ENCODE data around the gene RHOBTB1. TPM values are rescaled to one million over a fixed set of nuclear protein-coding genes. Genes with fewer than 3 reads are reported as not detected.

RHOBTB1 gene
- total and polyA plus RNA-seq, 2 experiments from 2014 or later: 18.4 to 40.8 TPM

GRCh38 chr10:60989400-60989876, 45.5 kb upstream of the RHOBTB1 start:
- 43% methylated on average over 4 of the region's 4 CpGs for WGBS (ENCODE audit: low lambda C conversion rate, missing lambda C conversion rate)
- peaks cover 10% of the 10 kb centered on the region for H3K4me1 ChIP-seq (ENCODE audit: insufficient read depth)
- H3K9me2 ChIP-seq (replicated peaks; ENCODE audit: insufficient read depth): no peaks in the 10 kb centered on the region
- no peaks in the 10 kb centered on the region for H3K36me3 ChIP-seq (replicated peaks; ENCODE audit: insufficient read depth, low read depth)
- DNase-seq (ENCODE audit: low spot score): peak; percentile 30
- no peak overlapping the region for H3K4me3 ChIP-seq
- no peak overlapping the region for H2AFZ ChIP-seq
- no peak for TF ChIP-seq EZH2 (IDR thresholded peaks at IDR 0.05; ENCODE audit: borderline replicate concordance)
- no peak for TF ChIP-seq EZH2phosphoT487 (IDR thresholded peaks at IDR 0.05; ENCODE audit: low read depth, severe bottlenecking, unreplicated experiment)
- TF ChIP-seq, protein P1, sequence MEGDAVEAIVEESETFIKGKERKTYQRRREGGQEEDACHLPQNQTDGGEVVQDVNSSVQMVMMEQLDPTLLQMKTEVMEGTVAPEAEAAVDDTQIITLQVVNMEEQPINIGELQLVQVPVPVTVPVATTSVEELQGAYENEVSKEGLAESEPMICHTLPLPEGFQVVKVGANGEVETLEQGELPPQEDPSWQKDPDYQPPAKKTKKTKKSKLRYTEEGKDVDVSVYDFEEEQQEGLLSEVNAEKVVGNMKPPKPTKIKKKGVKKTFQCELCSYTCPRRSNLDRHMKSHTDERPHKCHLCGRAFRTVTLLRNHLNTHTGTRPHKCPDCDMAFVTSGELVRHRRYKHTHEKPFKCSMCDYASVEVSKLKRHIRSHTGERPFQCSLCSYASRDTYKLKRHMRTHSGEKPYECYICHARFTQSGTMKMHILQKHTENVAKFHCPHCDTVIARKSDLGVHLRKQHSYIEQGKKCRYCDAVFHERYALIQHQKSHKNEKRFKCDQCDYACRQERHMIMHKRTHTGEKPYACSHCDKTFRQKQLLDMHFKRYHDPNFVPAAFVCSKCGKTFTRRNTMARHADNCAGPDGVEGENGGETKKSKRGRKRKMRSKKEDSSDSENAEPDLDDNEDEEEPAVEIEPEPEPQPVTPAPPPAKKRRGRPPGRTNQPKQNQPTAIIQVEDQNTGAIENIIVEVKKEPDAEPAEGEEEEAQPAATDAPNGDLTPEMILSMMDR (IDR thresholded peaks at IDR 0.05; ENCODE audit: poor library complexity): no peak
- no peaks in the 10 kb centered on the region for H3K79me2 ChIP-seq
- H3K27ac ChIP-seq: peak overlapping the region; percentile 42
- no peaks in the 10 kb centered on the region for H4K20me1 ChIP-seq (ENCODE audit: insufficient read depth, poor library complexity, severe bottlenecking)
- H3K27me3 ChIP-seq: no peaks in the 10 kb centered on the region
- no peaks in the 10 kb centered on the region for H3K9me3 ChIP-seq (ENCODE audit: low read depth)
- no peak overlapping the region for H3K4me2 ChIP-seq

- DNase-seq (ENCODE audit: low spot score): no peak
- H3K27ac ChIP-seq: no peak overlapping the region
- no peaks in the 10 kb centered on the region for H3K9me3 ChIP-seq (ENCODE audit: low read depth)
- H3K4me2 ChIP-seq: no peak overlapping the region
- WGBS (ENCODE audit: low lambda C conversion rate, missing lambda C conversion rate): 71% methylated on average over 3 of the region's 3 CpGs
- no peak overlapping the region for H2AFZ ChIP-seq
- TF ChIP-seq EZH2 (IDR thresholded peaks at IDR 0.05; ENCODE audit: borderline replicate concordance) (no peak), EZH2phosphoT487 (IDR thresholded peaks at IDR 0.05; ENCODE audit: low read depth, severe bottlenecking, unreplicated experiment) (no peak)
- TF ChIP-seq, protein P1 (IDR thresholded peaks at IDR 0.05; ENCODE audit: poor library complexity): no peak
- peaks cover 5% of the 10 kb centered on the region for H3K4me1 ChIP-seq (ENCODE audit: insufficient read depth)
- H3K27me3 ChIP-seq: no peaks in the 10 kb centered on the region
- H3K9me2 ChIP-seq (replicated peaks; ENCODE audit: insufficient read depth): no peaks in the 10 kb centered on the region
- H3K79me2 ChIP-seq: no peaks in the 10 kb centered on the region
- H3K36me3 ChIP-seq (replicated peaks; ENCODE audit: insufficient read depth, low read depth): no peaks in the 10 kb centered on the region
- H3K4me3 ChIP-seq: no peak overlapping the region
- H4K20me1 ChIP-seq (ENCODE audit: insufficient read depth, poor library complexity, severe bottlenecking): no peaks in the 10 kb centered on the region
These were observed 42.8 kb upstream of the RHOBTB1 start for GRCh38 chr10:60986791-60987190.

DNA sequence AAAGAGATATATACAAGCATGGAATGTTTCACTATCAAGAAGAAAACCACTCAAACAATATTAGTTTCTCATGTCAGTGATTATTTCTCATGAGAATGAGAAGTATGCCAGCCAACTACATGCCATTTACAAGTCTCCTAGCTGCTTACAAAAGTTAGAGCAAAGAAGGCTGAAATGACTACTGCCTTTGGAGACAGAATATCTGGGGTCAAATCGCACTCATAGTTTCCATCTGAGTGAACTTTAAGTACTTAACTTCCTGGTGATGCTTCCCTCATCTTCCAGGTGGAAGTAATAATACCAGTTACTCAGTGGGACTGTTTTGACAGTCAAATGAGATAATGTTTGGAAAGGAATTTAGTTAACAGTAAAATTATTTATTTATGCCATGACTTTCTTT, 42.0 kb upstream of the RHOBTB1 start:
- Histone ChIP-seq H3K4me2 (no peak overlapping the region), H3K27me3 (no peaks in the 10 kb centered on the region), H3K4me1 (ENCODE audit: insufficient read depth) (peaks cover 5% of the 10 kb centered on the region), H2AFZ (no peak overlapping the region), H3K9me3 (ENCODE audit: low read depth) (no peaks in the 10 kb centered on the region), H3K27ac (no peak overlapping the region), H3K9me2 (replicated peaks; ENCODE audit: insufficient read depth) (no peaks in the 10 kb centered on the region), H3K36me3 (replicated peaks; ENCODE audit: insufficient read depth, low read depth) (no peaks in the 10 kb centered on the region), H3K79me2 (no peaks in the 10 kb centered on the region), H3K4me3 (no peak overlapping the region), H4K20me1 (ENCODE audit: insufficient read depth, poor library complexity, severe bottlenecking) (no peaks in the 10 kb centered on the region)
- no peak for DNase-seq (ENCODE audit: low spot score)
- WGBS (ENCODE audit: low lambda C conversion rate, missing lambda C conversion rate): 92% methylated on average over 1 of the region's 1 CpG
- TF ChIP-seq EZH2phosphoT487 (IDR thresholded peaks at IDR 0.05; ENCODE audit: low read depth, severe bottlenecking, unreplicated experiment) (no peak), EZH2 (IDR thresholded peaks at IDR 0.05; ENCODE audit: borderline replicate concordance) (no peak)
- TF ChIP-seq, protein P1 (IDR thresholded peaks at IDR 0.05; ENCODE audit: poor library complexity): no peak

- 73% methylated on average over 1 of the region's 1 CpG for WGBS (ENCODE audit: low lambda C conversion rate, missing lambda C conversion rate)
- H3K4me1 ChIP-seq (ENCODE audit: insufficient read depth): peaks cover 26% of the 10 kb centered on the region
- H3K4me2 ChIP-seq: no peak overlapping the region
- H3K9me2 ChIP-seq (replicated peaks; ENCODE audit: insufficient read depth): no peaks in the 10 kb centered on the region
- H3K27me3 ChIP-seq: no peaks in the 10 kb centered on the region
- H3K79me2 ChIP-seq: no peaks in the 10 kb centered on the region
- no peaks in the 10 kb centered on the region for H3K36me3 ChIP-seq (replicated peaks; ENCODE audit: insufficient read depth, low read depth)
- TF ChIP-seq, protein P1 (IDR thresholded peaks at IDR 0.05; ENCODE audit: poor library complexity): no peak
- TF ChIP-seq EZH2 (IDR thresholded peaks at IDR 0.05; ENCODE audit: borderline replicate concordance) (no peak), EZH2phosphoT487 (IDR thresholded peaks at IDR 0.05; ENCODE audit: low read depth, severe bottlenecking, unreplicated experiment) (no peak)
- H4K20me1 ChIP-seq (ENCODE audit: insufficient read depth, poor library complexity, severe bottlenecking): no peaks in the 10 kb centered on the region
- DNase-seq (ENCODE audit: low spot score): no peak
- H3K9me3 ChIP-seq (ENCODE audit: low read depth): no peaks in the 10 kb centered on the region
- no peak overlapping the region for H2AFZ ChIP-seq
- H3K4me3 ChIP-seq: no peak overlapping the region
- no peak overlapping the region for H3K27ac ChIP-seq
These were observed 37.0 kb upstream of the RHOBTB1 start for GRCh38 chr10:60980997-60981396.
